Activated naive CD8-positive, alpha-beta T cell treated with anti-CD3 and anti-CD28 coated beads, Interleukin-2, amount 50 U/mL, for 24 hours (primary cell): ENCODE measurements around the gene BCO1.

ENCODE experiments used
- ATAC-seq: fragments of 150-1000 bp; cut with Tn5 transposase; one replicate; pipeline ENCODE4 v1.10.0; 2021
- DNase-seq: peaks from one replicate; pipeline ENCODE4 v3.0.0; 2021
- H3K27ac Mint-ChIP-seq: one replicate; pipeline ENCODE4 v1.8.0; 2021; ENCODE audit warnings: mild to moderate bottlenecking, mixed read lengths
- H3K27me3 Mint-ChIP-seq: one replicate; pipeline ENCODE4 v1.8.0; 2021; ENCODE audit warnings: mixed read lengths
- H3K36me3 Mint-ChIP-seq: one replicate; pipeline ENCODE4 v1.8.0; 2021; ENCODE audit warnings: low read depth, mixed read lengths
- H3K4me1 Mint-ChIP-seq: one replicate; pipeline ENCODE4 v1.8.0; 2021; ENCODE audit warnings: mixed read lengths
- H3K4me3 Mint-ChIP-seq: one replicate; pipeline ENCODE4 v1.8.0; 2021; ENCODE audit warnings: mild to moderate bottlenecking, moderate library complexity, mixed read lengths
- H3K9me3 Mint-ChIP-seq: one replicate; pipeline ENCODE4 v1.8.0; 2021; ENCODE audit warnings: mixed read lengths

Gene BCO1

GRCh38 chr16:81277541-81278080 lies 39.1 kb downstream of the BCO1 start:
- Mint-ChIP-seq H3K4me1 (no peaks in the 10 kb centered on the region), H3K9me3 (no peaks in the 10 kb centered on the region), H3K4me3 (no peak overlapping the region), H3K36me3 (no peaks in the 10 kb centered on the region), H3K27me3 (no peaks in the 10 kb centered on the region), H3K27ac (no peak overlapping the region)
- no peak for DNase-seq
- ATAC-seq = no peak

GRCh38 chr16:81278526-81278925 lies 40.0 kb downstream of the BCO1 start:
- Mint-ChIP-seq H3K4me3 (no peak overlapping the region), H3K4me1 (no peaks in the 10 kb centered on the region), H3K36me3 (no peaks in the 10 kb centered on the region), H3K27me3 (no peaks in the 10 kb centered on the region), H3K9me3 (no peaks in the 10 kb centered on the region), H3K27ac (no peak overlapping the region)
- no peak for DNase-seq
- no peak for ATAC-seq

- no peak overlapping the region for H3K4me3 Mint-ChIP-seq
- ATAC-seq (no peak), DNase-seq (no peak)
- H3K36me3 Mint-ChIP-seq = no peaks in the 10 kb centered on the region
- H3K27ac Mint-ChIP-seq = no peak overlapping the region
- no peaks in the 10 kb centered on the region for H3K27me3 Mint-ChIP-seq
- H3K9me3 Mint-ChIP-seq = no peaks in the 10 kb centered on the region
- no peaks in the 10 kb centered on the region for H3K4me1 Mint-ChIP-seq
These were observed 40.9 kb downstream of the BCO1 start for GRCh38 chr16:81279392-81279791.

- no peak overlapping the region for H3K27ac Mint-ChIP-seq
- H3K36me3 Mint-ChIP-seq = no peaks in the 10 kb centered on the region
- no peaks in the 10 kb centered on the region for H3K9me3 Mint-ChIP-seq
- H3K4me3 Mint-ChIP-seq = no peak overlapping the region
- H3K4me1 Mint-ChIP-seq = no peaks in the 10 kb centered on the region
- DNase-seq (no peak), ATAC-seq (no peak)
- H3K27me3 Mint-ChIP-seq = no peaks in the 10 kb centered on the region
These were observed 41.9 kb downstream of the BCO1 start for GRCh38 chr16:81280393-81280792.

- DNase-seq (no peak), ATAC-seq (no peak)
- Mint-ChIP-seq H3K4me1 (no peaks in the 10 kb centered on the region), H3K4me3 (no peak overlapping the region), H3K9me3 (no peaks in the 10 kb centered on the region), H3K36me3 (no peaks in the 10 kb centered on the region), H3K27me3 (no peaks in the 10 kb centered on the region), H3K27ac (no peak overlapping the region)
These were observed 44.6 kb downstream of the BCO1 start for GRCh38 chr16:81283044-81283443.

GRCh38 chr16:81284995-81285600 lies 46.6 kb downstream of the BCO1 start:
- Mint-ChIP-seq H3K27ac (no peak overlapping the region), H3K4me3 (no peak overlapping the region), H3K4me1 (no peaks in the 10 kb centered on the region), H3K27me3 (no peaks in the 10 kb centered on the region), H3K9me3 (no peaks in the 10 kb centered on the region), H3K36me3 (no peaks in the 10 kb centered on the region)
- DNase-seq = no peak
- no peak for ATAC-seq

GRCh38 chr16:81286190-81286589 lies 47.7 kb downstream of the BCO1 start:
- H3K4me1 Mint-ChIP-seq = no peaks in the 10 kb centered on the region
- H3K36me3 Mint-ChIP-seq = no peaks in the 10 kb centered on the region

GRCh38 chr16:81291117-81291516 lies 52.6 kb downstream of the BCO1 start:
- no peak overlapping the region for H3K4me3 Mint-ChIP-seq
- H3K4me1 Mint-ChIP-seq = no peaks in the 10 kb centered on the region
- DNase-seq (no peak), ATAC-seq (no peak)
- no peaks in the 10 kb centered on the region for H3K36me3 Mint-ChIP-seq
- peaks cover 15% of the 10 kb centered on the region for H3K27me3 Mint-ChIP-seq
- no peaks in the 10 kb centered on the region for H3K9me3 Mint-ChIP-seq
- H3K27ac Mint-ChIP-seq = no peak overlapping the region

More at GRCh38 chr16:81286190-81286589, 47.7 kb downstream of the BCO1 start:
- Mint-ChIP-seq H3K27ac (no peak overlapping the region), H3K4me3 (no peak overlapping the region), H3K27me3 (no peaks in the 10 kb centered on the region), H3K9me3 (no peaks in the 10 kb centered on the region)
- DNase-seq (no peak), ATAC-seq (no peak)

- no peak for ATAC-seq
- Mint-ChIP-seq H3K9me3 (no peaks in the 10 kb centered on the region), H3K4me1 (no peaks in the 10 kb centered on the region), H3K27ac (no peak overlapping the region), H3K27me3 (peaks cover 18% of the 10 kb centered on the region), H3K36me3 (no peaks in the 10 kb centered on the region), H3K4me3 (no peak overlapping the region)
- no peak for DNase-seq
These were observed 54.4 kb downstream of the BCO1 start for GRCh38 chr16:81292936-81293335.

- Mint-ChIP-seq H3K9me3 (no peaks in the 10 kb centered on the region), H3K4me3 (no peak overlapping the region), H3K4me1 (no peaks in the 10 kb centered on the region), H3K27me3 (peaks cover 18% of the 10 kb centered on the region), H3K27ac (no peak overlapping the region), H3K36me3 (no peaks in the 10 kb centered on the region)
- DNase-seq (no peak), ATAC-seq (no peak)
These were observed 55.7 kb downstream of the BCO1 start for GRCh38 chr16:81293909-81294802.

GRCh38 chr16:81296631-81297030 lies 58.1 kb downstream of the BCO1 start:
- Mint-ChIP-seq H3K36me3 (no peaks in the 10 kb centered on the region), H3K27me3 (peaks cover 15% of the 10 kb centered on the region), H3K27ac (no peak overlapping the region), H3K4me3 (no peak overlapping the region), H3K9me3 (no peaks in the 10 kb centered on the region), H3K4me1 (peaks cover 2% of the 10 kb centered on the region)
- DNase-seq (no peak), ATAC-seq (no peak)

- H3K9me3 Mint-ChIP-seq = no peaks in the 10 kb centered on the region
- ATAC-seq = no peak
- H3K27me3 Mint-ChIP-seq = no peaks in the 10 kb centered on the region
- DNase-seq = no peak
- peaks cover 54% of the 10 kb centered on the region for H3K4me1 Mint-ChIP-seq
- H3K36me3 Mint-ChIP-seq = no peaks in the 10 kb centered on the region
- peak overlapping the region; percentile 73 for H3K27ac Mint-ChIP-seq
- no peak overlapping the region for H3K4me3 Mint-ChIP-seq
These were observed 69.3 kb downstream of the BCO1 start for GRCh38 chr16:81307770-81308169.

- no peaks in the 10 kb centered on the region for H3K27me3 Mint-ChIP-seq
- H3K4me3 Mint-ChIP-seq = peak overlapping the region; percentile 32
- ATAC-seq (peak; percentile 82), DNase-seq (no peak)
- H3K9me3 Mint-ChIP-seq = no peaks in the 10 kb centered on the region
- H3K4me1 Mint-ChIP-seq = peaks cover 70% of the 10 kb centered on the region
- H3K36me3 Mint-ChIP-seq = no peaks in the 10 kb centered on the region
- H3K27ac Mint-ChIP-seq = peak overlapping the region; percentile 81
These were observed 71.7 kb downstream of the BCO1 start for GRCh38 chr16:81310045-81310644.

- no peaks in the 10 kb centered on the region for H3K9me3 Mint-ChIP-seq
- no peak overlapping the region for H3K27ac Mint-ChIP-seq
- peaks cover 1% of the 10 kb centered on the region for H3K36me3 Mint-ChIP-seq
- H3K27me3 Mint-ChIP-seq = no peaks in the 10 kb centered on the region
- H3K4me3 Mint-ChIP-seq = no peak overlapping the region
- DNase-seq (no peak), ATAC-seq (no peak)
- peaks cover 77% of the 10 kb centered on the region for H3K4me1 Mint-ChIP-seq
These were observed 73.3 kb downstream of the BCO1 start for GRCh38 chr16:81311762-81312161.
